Tibial nerve (tissue), 4 donors: ENCODE results near the gene SYN1.

Source experiments
- CTCF ChIP-seq, 5 experiments: fragments of 200-600 bp in 3 of 5; fragments of 450-650 bp in 2 of 5; sonication (generic) in 3 of 5; IDR thresholded peaks; one replicate each; pipeline ENCODE4 v1.5.1; 2016 to 2019; ENCODE audit warnings: antibody characterized with exemption in 5 of 5, mild to moderate bottlenecking in 3 of 5, moderate library complexity in 2 of 5
- EP300 ChIP-seq, 2 donors: sonication (generic); formaldehyde crosslinking; IDR thresholded peaks; one replicate each; pipeline ENCODE4 v1.6.1; 2017; ENCODE audit warnings: antibody characterized with exemption in 2 of 2, mild to moderate bottlenecking in 1 of 2
- POLR2A ChIP-seq, 2 donors: fragments of 450-650 bp; IDR thresholded peaks; one replicate each; pipeline ENCODE4 v1.6.1; 2017; ENCODE audit warnings: antibody characterized with exemption in 2 of 2, mild to moderate bottlenecking in 2 of 2, moderate library complexity in 2 of 2

- TF ChIP-seq CTCF (IDR thresholded peaks at IDR 0.05) (no peak), POLR2A (IDR thresholded peaks at IDR 0.05) (no peak), EP300 (IDR thresholded peaks at IDR 0.05) (no peak)
Measured at GRCh38 chrX:47629419-47630200, 10.0 kb upstream of the SYN1 start, which contains the start of gene CFP.
